Limb (tissue), 2 donors: Measurements from ENCODE around the gene SLC15A3.

Source experiments
- DNase-seq, 2 donors: peaks; one replicate each; pipeline ENCODE4 v3.0.0-alpha.2; 2016; ENCODE audit errors: extremely low spot score in 2 of 2

Gene SLC15A3

GRCh38 chr11:60891103-60891741, 60.8 kb downstream of the SLC15A3 start:
- no peak for DNase-seq

GRCh38 chr11:60890696-60891095, 61.3 kb downstream of the SLC15A3 start:
- no peak for DNase-seq

- no peak for DNase-seq
Observed at GRCh38 chr11:60889869-60890311, 62.1 kb downstream of the SLC15A3 start.

GRCh38 chr11:60887556-60887955, 64.4 kb downstream of the SLC15A3 start:
- no peak for DNase-seq
